Measurements from ENCODE around the gene FOXN4.
A peak's percentile ranks its signal among the peaks of the same experiment; 100 is the strongest.

The FOXN4 gene

GRCh38 chr12:109275173-109275572 lies 33.9 kb downstream of the FOXN4 start:
- Histone ChIP-seq H3K9me3 (no peaks in the 10 kb centered on the region), H3K27me3 (no peaks in the 10 kb centered on the region), H3K4me3 (ENCODE audit: low read depth, low read length) (no peak overlapping the region), H3K36me3 (no peaks in the 10 kb centered on the region), H3K4me1 (peaks cover 6% of the 10 kb centered on the region)
- DNase-seq, result no peak
- TF ChIP-seq, protein P1, sequence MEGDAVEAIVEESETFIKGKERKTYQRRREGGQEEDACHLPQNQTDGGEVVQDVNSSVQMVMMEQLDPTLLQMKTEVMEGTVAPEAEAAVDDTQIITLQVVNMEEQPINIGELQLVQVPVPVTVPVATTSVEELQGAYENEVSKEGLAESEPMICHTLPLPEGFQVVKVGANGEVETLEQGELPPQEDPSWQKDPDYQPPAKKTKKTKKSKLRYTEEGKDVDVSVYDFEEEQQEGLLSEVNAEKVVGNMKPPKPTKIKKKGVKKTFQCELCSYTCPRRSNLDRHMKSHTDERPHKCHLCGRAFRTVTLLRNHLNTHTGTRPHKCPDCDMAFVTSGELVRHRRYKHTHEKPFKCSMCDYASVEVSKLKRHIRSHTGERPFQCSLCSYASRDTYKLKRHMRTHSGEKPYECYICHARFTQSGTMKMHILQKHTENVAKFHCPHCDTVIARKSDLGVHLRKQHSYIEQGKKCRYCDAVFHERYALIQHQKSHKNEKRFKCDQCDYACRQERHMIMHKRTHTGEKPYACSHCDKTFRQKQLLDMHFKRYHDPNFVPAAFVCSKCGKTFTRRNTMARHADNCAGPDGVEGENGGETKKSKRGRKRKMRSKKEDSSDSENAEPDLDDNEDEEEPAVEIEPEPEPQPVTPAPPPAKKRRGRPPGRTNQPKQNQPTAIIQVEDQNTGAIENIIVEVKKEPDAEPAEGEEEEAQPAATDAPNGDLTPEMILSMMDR (IDR thresholded peaks at IDR 0.05; ENCODE audit: low read depth, low read length), result no peak

- TF ChIP-seq, protein P1 (IDR thresholded peaks at IDR 0.05; ENCODE audit: low read depth, low read length), result no peak
- no peaks in the 10 kb centered on the region for H3K27me3 ChIP-seq
- H3K36me3 ChIP-seq, result no peaks in the 10 kb centered on the region
- no peaks in the 10 kb centered on the region for H3K9me3 ChIP-seq
- H3K4me1 ChIP-seq, result peaks cover 6% of the 10 kb centered on the region
- no peak for DNase-seq
- H3K4me3 ChIP-seq (ENCODE audit: low read depth, low read length), result no peak overlapping the region
Observed at GRCh38 chr12:109274381-109274780, 34.7 kb downstream of the FOXN4 start.

DNA sequence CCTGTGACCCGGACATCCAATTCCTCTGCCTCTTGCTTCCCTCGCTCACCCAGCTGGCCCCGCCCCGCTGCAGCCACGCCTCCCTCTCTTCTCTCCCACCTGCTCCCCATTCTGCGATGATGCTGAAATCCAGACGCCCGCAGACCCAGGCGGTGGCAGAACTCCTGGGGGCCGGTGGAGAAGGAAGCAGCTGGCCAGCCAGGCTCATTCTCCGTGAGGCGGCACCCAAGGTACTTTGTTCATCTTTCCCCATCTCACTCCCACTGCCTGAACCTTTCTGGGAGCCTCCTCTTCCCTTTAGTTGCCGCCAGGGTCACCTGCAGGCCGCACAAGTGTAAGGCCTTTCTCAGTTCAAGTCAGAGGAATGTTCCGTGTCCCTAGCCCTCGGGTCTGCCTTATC lies 35.7 kb downstream of the FOXN4 start:
- peak; percentile 60 for DNase-seq
- H3K9me3 ChIP-seq, result no peaks in the 10 kb centered on the region
- H3K4me1 ChIP-seq, result peaks cover 6% of the 10 kb centered on the region
- H3K27me3 ChIP-seq, result no peaks in the 10 kb centered on the region
- TF ChIP-seq, protein P1 (IDR thresholded peaks at IDR 0.05; ENCODE audit: low read depth, low read length), result no peak
- H3K36me3 ChIP-seq, result no peaks in the 10 kb centered on the region
- H3K4me3 ChIP-seq (ENCODE audit: low read depth, low read length), result no peak overlapping the region

DNA sequence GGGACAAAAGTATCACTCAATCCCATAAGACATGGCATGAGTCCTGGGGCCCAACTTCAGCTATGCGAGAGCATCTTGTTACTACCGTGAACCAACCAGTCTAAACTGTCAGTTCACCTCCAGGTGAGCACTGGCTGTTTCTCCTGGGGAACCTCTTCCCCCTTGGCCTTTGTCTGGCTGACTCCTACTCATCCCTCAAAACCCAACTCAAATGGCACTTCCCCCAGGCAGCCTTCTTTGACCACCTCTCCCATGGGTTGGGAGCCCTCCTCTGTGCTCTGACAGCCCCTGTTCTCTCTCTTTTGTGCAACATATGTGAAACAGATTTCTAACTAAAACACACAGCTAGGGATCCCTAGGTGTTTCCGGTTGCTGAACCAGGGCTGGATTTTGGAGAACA lies 37.7 kb downstream of the FOXN4 start:
- DNase-seq, result no peak
- Histone ChIP-seq H3K4me1 (no peaks in the 10 kb centered on the region), H3K4me3 (ENCODE audit: low read depth, low read length) (no peak overlapping the region), H3K9me3 (no peaks in the 10 kb centered on the region), H3K27me3 (no peaks in the 10 kb centered on the region), H3K36me3 (no peaks in the 10 kb centered on the region)
- TF ChIP-seq, protein P1 (IDR thresholded peaks at IDR 0.05; ENCODE audit: low read depth, low read length), result no peak

DNA sequence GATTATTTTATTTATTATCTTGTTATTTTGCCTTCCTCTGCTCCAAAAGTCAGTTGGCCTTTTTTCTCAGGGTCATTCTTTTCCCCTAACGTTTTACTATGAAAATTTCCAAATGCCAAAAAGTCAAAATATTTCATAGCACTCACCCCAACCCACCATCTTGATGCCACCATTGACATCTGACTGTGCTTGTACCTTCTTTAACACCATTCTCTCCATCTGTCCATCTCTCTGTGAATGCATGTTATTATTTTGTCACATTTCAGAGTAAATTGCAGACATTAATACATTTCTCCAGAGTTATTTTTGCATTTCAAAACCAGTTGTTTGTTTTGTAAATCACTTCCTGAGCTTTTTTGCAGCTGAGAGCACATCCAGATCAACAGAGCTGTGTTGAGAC lies 38.6 kb downstream of the FOXN4 start:
- Histone ChIP-seq H3K27me3 (no peaks in the 10 kb centered on the region), H3K9me3 (no peaks in the 10 kb centered on the region), H3K4me1 (no peaks in the 10 kb centered on the region), H3K4me3 (ENCODE audit: low read depth, low read length) (no peak overlapping the region), H3K36me3 (no peaks in the 10 kb centered on the region)
- DNase-seq, result no peak
- TF ChIP-seq, protein P1 (IDR thresholded peaks at IDR 0.05; ENCODE audit: low read depth, low read length), result no peak

- H3K36me3 ChIP-seq, result no peaks in the 10 kb centered on the region
- DNase-seq, result no peak
- H3K4me1 ChIP-seq, result no peaks in the 10 kb centered on the region
- no peaks in the 10 kb centered on the region for H3K27me3 ChIP-seq
- TF ChIP-seq, protein P1 (IDR thresholded peaks at IDR 0.05; ENCODE audit: low read depth, low read length), result no peak
- no peak overlapping the region for H3K4me3 ChIP-seq (ENCODE audit: low read depth, low read length)
- no peaks in the 10 kb centered on the region for H3K9me3 ChIP-seq
Observed at GRCh38 chr12:109269428-109269827, 39.7 kb downstream of the FOXN4 start.
